GM12878 (cell line): Measurements from ENCODE around the gene SLC25A26. TPM values are rescaled to one million over a fixed set of nuclear protein-coding genes. Genes with fewer than 3 reads are reported as not detected.
A peak's percentile ranks its signal among the peaks of the same experiment; 100 is the strongest.

ENCODE experiments used
- ATAC-seq: fragments of 200-7000 bp; cut with Tn5 transposase; 3 replicates; pipeline ENCODE4 v1.9.1; 2020; ENCODE audit warnings: mild to moderate bottlenecking, moderate library complexity
- BruUV-seq: library from RNA; stranded (reverse); fragments of 400-500 nt; replicated peaks from 2 replicates; lab custom pipeline; 2021; lab: Mats Ljungman, UMichigan
- CTCF ChIA-PET: fragments of 300-600 bp; sonication (Branson Sonifier 250); formaldehyde crosslinking; extraction: SDS; loops from one replicate; lab custom pipeline; 2021; ENCODE audit warnings: inconsistent platforms; lab: Yijun Ruan, JAX
- POLR2A ChIA-PET: fragments of 350-600 bp; formaldehyde crosslinking; extraction: SDS; loops from one replicate; lab custom pipeline; 2021; ENCODE audit warnings: inconsistent platforms; lab: Charles Lee
- RAD21 ChIA-PET: fragments of 300-600 bp; sonication (Branson Sonifier 250); formaldehyde crosslinking; loops from one replicate; lab custom pipeline; 2023; ENCODE audit warnings: antibody characterized with exemption; ENCODE audit not compliant: unreplicated experiment; lab: Charles Lee
- SMC1A ChIA-PET: fragments of 300-600 bp; sonication (Branson Sonifier 250); formaldehyde crosslinking; loops from one replicate; lab custom pipeline; 2023; ENCODE audit not compliant: unreplicated experiment, uncharacterized antibody; lab: Charles Lee
- DNase-seq: peaks from one replicate; pipeline ENCODE4 v3.0.0-alpha.2; 2011; ENCODE audit warnings: low read depth, low spot score
- FAIRE-seq: peaks from 3 replicates; lab custom pipeline; 2011; peaks lifted over from hg19 to GRCh38; lab: Jason Lieb, UNC
- H2AFZ ChIP-seq: 2 replicates; pipeline ENCODE4 v1.6.0; 2011; ENCODE audit warnings: low read depth, low read length, control low read depth; ENCODE audit not compliant: control insufficient read depth
- H3K27ac ChIP-seq: 2 replicates; pipeline ENCODE4 v1.5.1; 2011; ENCODE audit warnings: control low read depth; ENCODE audit not compliant: control insufficient read depth, insufficient read depth
- H3K27me3 ChIP-seq, 2 experiments: replicated peaks in 1 of 2; 2 replicates each; pipeline versions ENCODE4 v1.6.0 to v1.6.1; 2011; ENCODE audit warnings: low read length in 1 of 2; ENCODE audit not compliant: control insufficient read depth in 2 of 2, insufficient read depth in 2 of 2
- H3K36me3 ChIP-seq, 2 experiments: 2 replicates each; pipeline ENCODE4 v1.5.1; 2011; ENCODE audit warnings: low read length in 1 of 2; ENCODE audit not compliant: control insufficient read depth in 2 of 2, insufficient read depth in 2 of 2
- H3K4me1 ChIP-seq: 2 replicates; pipeline ENCODE4 v1.6.1; 2011; ENCODE audit warnings: mild to moderate bottlenecking, low read length, moderate library complexity, mixed read lengths; ENCODE audit not compliant: control insufficient read depth, insufficient read depth
- H3K4me2 ChIP-seq: 2 replicates; pipeline ENCODE4 v1.6.0; 2011; ENCODE audit warnings: control low read depth; ENCODE audit not compliant: control insufficient read depth, insufficient read depth
- H3K4me3 ChIP-seq: fragments of 200-600 bp; sonication (generic); 2 replicates; pipeline ENCODE4 v1.5.1; 2016
- H3K79me2 ChIP-seq: 2 replicates; pipeline ENCODE4 v1.6.0; 2011; ENCODE audit warnings: low read length; ENCODE audit not compliant: control insufficient read depth, insufficient read depth
- H3K9ac ChIP-seq: 2 replicates; pipeline ENCODE4 v1.8.0; 2011; ENCODE audit warnings: low read length, control low read depth, mixed read lengths; ENCODE audit not compliant: control insufficient read depth, insufficient read depth
- H3K9me3 ChIP-seq: replicated peaks from 3 replicates; pipeline ENCODE4 v1.5.1; 2011; ENCODE audit warnings: mild to moderate bottlenecking, low read length; ENCODE audit not compliant: control insufficient read depth, insufficient read depth
- H4K20me1 ChIP-seq: 2 replicates; pipeline ENCODE4 v1.6.0; 2011; ENCODE audit not compliant: control insufficient read depth, insufficient read depth
- BHLHE40 ChIP-seq, 2 experiments: fragments of 450-650 bp in 1 of 2; IDR thresholded peaks; 2 replicates each; pipeline ENCODE4 v1.6.1; 2011 to 2017; ENCODE audit warnings: low read depth in 2 of 2, borderline replicate concordance in 1 of 2, improper control_type of control experiment in 1 of 2, low read length in 1 of 2, mild to moderate bottlenecking in 1 of 2
- RAD21 ChIP-seq: IDR thresholded peaks from 2 replicates; pipeline ENCODE4 v1.6.1; 2011; ENCODE audit warnings: mild to moderate bottlenecking, low read depth, low read length, moderate library complexity; ENCODE audit not compliant: insufficient read depth
- WGBS: methylation state at CpG from one replicate; pipeline ENCODE4 v1.1.6; 2016; ENCODE audit warnings: low lambda C conversion rate; ENCODE audit not compliant: insufficient replicate concordance, insufficient coverage; ENCODE audit errors: missing lambda C conversion rate; 5-methylcytosine and 5-hydroxymethylcytosine counted together
- in situ Hi-C: fragments of 300-500 bp; cut with MboI; formaldehyde crosslinking; loops from 9 replicates; pipeline ENCODE4 v1.14.3; 2018; ENCODE audit warnings: mixed read lengths
- intact Hi-C: fragments of 100-400 bp; cut with micrococcal nuclease; formaldehyde crosslinking; loops from one replicate; pipeline ENCODE4 v1.14.2; 2022; ENCODE audit not compliant: unreplicated experiment
- polyA plus RNA-seq, 11 experiments: library from polyadenylated mRNA; depleted of rRNA in 4 of 11; unstranded in 6 of 11; stranded (reverse) in 5 of 11; fragments of >200 nt; fragmentation: Nextera tagmentation in 4 of 11; fragmentation: Illumina TruSeq in 1 of 11; extraction: Ambion mirVana in 4 of 11; extraction: Trizol in 1 of 11; gene quantifications; 1 replicate in 1 of 11; 2 replicates in 10 of 11; pipeline versions ENCODE4 v1.2.1 to v1.2.3, GENCODE V29; 2011 to 2016; ENCODE audit warnings: inconsistent platforms in 2 of 11, missing spikeins in 2 of 11, low read depth in 1 of 11
- total RNA-seq, 4 experiments: library from RNA; depleted of rRNA in 3 of 4; stranded (reverse); fragments of >200 nt in 3 of 4; fragmentation: Illumina TruSeq in 1 of 4; extraction: Trizol in 1 of 4; gene quantifications; 2 replicates each; pipeline versions ENCODE4 v1.2.1 to v1.2.3, GENCODE V29; 2013 to 2021
- TF ChIP-seq, protein P1 (sequence below), 3 experiments: IDR thresholded peaks in 2 of 3; conservative IDR thresholded peaks in 1 of 3; 2 replicates each; pipeline ENCODE4 v1.5.1; 2011; ENCODE audit warnings: low read depth in 3 of 3, low read length in 3 of 3, mild to moderate bottlenecking in 3 of 3, control low read depth in 2 of 3, moderate library complexity in 2 of 3, inconsistent platforms in 1 of 3, mixed read lengths in 1 of 3; ENCODE audit not compliant: control insufficient read depth in 2 of 3, insufficient read depth in 1 of 3; ENCODE audit errors: extremely low read depth in 1 of 3

The SLC25A26 gene
- total and polyA plus RNA-seq, 10 of the 15 experiments (the other 5 are each of a cell fraction or from before 2014, with no cell fraction given) = 14.6 to 49.7 (median 24.9) TPM

DNA sequence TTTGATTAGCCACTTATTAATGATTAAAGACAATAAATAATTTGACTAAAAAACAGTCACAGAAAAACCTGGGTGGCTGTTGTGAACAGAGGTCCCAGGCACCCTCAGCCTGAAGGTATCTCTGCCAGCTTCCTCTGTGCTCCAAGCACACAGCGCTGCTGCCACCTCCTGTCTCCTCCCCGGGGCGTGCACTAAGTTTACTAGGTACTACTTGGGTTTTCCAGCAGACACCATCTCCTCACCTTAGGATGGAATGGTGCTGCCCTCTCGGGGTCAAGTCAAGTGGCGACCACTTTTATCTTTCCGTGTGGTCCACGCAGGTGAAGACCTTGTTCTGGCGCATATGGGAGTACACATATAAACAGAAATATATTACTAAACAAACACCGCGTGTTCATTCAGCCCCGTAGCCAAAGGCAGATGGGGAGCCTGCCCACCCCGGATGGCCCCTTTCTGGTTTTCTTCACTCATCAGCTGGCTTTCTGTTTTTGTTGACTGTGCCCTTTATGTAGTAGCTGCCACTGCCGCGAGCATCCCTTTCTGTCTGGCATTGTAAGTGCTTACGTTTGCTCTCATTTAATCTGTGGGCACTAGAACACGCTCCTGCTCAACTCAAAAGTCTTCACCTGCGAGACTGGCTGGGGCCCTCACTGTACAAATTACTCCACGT lies 152.0 kb downstream of the SLC25A26 start:
- intact Hi-C loops = loop anchor here (2.0 kb wide), 1 partner anchor 96 kb away; no protein-coding TSS in a partner anchor
- CTCF ChIA-PET = interaction anchor here (0.7 to 3.7 kb wide), 6 partner anchors 8 to 95 kb away, joined by 3 to 19 read pairs (median 3); no protein-coding TSS in a partner anchor
- POLR2A ChIA-PET = no interaction called here

More for the DNA sequence above, 152.0 kb downstream of the SLC25A26 start:
- SMC1A ChIA-PET = interaction anchor here (0.7 to 2.2 kb wide), 5 partner anchors 14 to 96 kb away, joined by 4 to 5 read pairs (median 4); no protein-coding TSS in a partner anchor
- DNase-seq (no peak), FAIRE-seq (no peak), ATAC-seq (0 out of 3 replicates have a peak, but pooled peaks have one; percentile 34)
- Histone ChIP-seq H3K4me3 (no peak overlapping the region), H4K20me1 (no peaks in the 10 kb centered on the region), H3K4me2 (no peak overlapping the region), H3K4me1 (no peaks in the 10 kb centered on the region), H3K9me3 (no peaks in the 10 kb centered on the region), H3K9ac (no peak overlapping the region), H3K79me2 (no peaks in the 10 kb centered on the region), H3K27ac (no peak overlapping the region), H3K27me3 (no peaks in the 10 kb centered on the region), H2AFZ (no peak overlapping the region), H3K36me3 (no peaks in the 10 kb centered on the region; a peak in 1 of 4 replicates)
- RAD21 ChIA-PET = interaction anchor here (1.0 to 1.6 kb wide), 3 partner anchors 27 to 95 kb away, joined by 3 to 8 read pairs (median 3); no protein-coding TSS in a partner anchor
- BruUV-seq = no TSS peak
- in situ Hi-C loops = no loop called here
- TF ChIP-seq RAD21 (peak; percentile 22; the same call in 1 of the 2 replicates), BHLHE40 (IDR thresholded peaks at IDR 0.05; ENCODE audit: borderline replicate concordance in 1 of 2, low read depth in 2 of 2, low read length in 1 of 2) (no peak)
- TF ChIP-seq, protein P1, sequence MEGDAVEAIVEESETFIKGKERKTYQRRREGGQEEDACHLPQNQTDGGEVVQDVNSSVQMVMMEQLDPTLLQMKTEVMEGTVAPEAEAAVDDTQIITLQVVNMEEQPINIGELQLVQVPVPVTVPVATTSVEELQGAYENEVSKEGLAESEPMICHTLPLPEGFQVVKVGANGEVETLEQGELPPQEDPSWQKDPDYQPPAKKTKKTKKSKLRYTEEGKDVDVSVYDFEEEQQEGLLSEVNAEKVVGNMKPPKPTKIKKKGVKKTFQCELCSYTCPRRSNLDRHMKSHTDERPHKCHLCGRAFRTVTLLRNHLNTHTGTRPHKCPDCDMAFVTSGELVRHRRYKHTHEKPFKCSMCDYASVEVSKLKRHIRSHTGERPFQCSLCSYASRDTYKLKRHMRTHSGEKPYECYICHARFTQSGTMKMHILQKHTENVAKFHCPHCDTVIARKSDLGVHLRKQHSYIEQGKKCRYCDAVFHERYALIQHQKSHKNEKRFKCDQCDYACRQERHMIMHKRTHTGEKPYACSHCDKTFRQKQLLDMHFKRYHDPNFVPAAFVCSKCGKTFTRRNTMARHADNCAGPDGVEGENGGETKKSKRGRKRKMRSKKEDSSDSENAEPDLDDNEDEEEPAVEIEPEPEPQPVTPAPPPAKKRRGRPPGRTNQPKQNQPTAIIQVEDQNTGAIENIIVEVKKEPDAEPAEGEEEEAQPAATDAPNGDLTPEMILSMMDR (IDR thresholded peaks at IDR 0.05 in 2 of 3, conservative IDR thresholded peaks at IDR 0.05 in 1 of 3; ENCODE audit: control insufficient read depth in 2 of 3, extremely low read depth in 1 of 3, insufficient read depth in 1 of 3, low read depth in 3 of 3, low read length in 3 of 3) = peak in 2 of 3 experiments; percentile 12 to 27; a peak in 3 of 6 replicates
- 97% methylated on average over 18 of the region's 18 CpGs for WGBS
